NCI-H128 (cell line): ENCODE results near the gene WRAP73.

Experiments used
- DNase-seq: peaks from one replicate; lab custom pipeline; 2025; ENCODE audit not compliant: unreplicated experiment; lab: John Stamatoyannopoulos, UW

WRAP73 gene

GRCh38 chr1:3669421-3669821 is 19.5 kb upstream of the WRAP73 start:
- no peak for DNase-seq

DNA sequence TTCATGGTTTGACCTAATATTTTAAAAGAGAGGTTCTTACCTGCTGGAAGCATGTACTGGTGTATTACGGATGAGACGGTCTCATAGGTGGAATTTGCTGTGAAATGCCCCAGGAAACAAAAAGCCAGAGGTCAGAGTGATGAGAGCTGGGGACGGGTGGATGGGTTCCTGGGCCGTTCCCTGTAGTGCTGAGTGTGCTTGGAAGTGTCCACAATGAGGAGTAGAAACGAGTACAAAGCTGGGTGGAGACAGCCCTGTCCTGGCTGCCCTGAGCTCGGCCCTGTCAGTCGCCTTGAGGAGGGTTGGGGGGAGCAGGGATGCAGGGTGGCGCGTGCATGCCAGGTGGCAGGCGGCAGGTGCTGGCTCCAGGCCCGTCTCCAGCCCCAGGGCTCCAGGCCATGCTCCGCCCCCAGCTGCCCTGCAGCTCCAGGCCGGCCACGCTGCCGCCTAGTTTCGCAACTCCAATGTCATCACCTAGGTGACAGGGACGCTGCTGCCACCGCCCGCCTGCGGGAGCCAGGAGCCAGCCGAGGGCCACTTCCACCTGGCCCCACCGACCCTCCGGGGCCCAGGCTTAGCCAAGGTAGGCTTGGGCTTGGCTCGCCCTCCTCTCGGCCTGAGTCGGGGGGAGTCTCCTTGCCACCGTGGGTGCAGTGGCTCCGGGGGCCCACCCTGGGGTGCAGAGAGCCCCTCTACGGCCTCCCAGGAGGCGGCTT is 18.8 kb upstream of the WRAP73 start:
- peak; percentile 77 for DNase-seq

DNA sequence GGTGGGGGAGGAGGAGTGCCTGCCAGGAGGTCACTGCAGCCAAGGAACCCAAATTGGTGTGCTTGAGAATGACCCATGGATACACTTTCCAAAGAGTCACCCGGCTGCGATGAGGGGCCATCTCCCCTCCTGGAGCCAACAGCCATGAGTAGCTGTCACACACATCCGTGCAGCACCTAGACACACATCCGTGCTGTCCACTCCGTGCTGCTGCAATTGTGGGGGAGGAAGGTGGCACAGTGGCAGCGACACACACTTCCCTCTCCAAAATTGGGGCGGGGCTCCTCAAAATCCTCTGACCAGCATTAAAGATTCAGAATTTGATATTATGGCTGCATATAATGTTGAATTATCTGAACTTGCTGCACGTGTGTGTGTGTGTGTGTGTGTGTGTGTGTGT is 18.2 kb upstream of the WRAP73 start:
- no peak for DNase-seq

DNA sequence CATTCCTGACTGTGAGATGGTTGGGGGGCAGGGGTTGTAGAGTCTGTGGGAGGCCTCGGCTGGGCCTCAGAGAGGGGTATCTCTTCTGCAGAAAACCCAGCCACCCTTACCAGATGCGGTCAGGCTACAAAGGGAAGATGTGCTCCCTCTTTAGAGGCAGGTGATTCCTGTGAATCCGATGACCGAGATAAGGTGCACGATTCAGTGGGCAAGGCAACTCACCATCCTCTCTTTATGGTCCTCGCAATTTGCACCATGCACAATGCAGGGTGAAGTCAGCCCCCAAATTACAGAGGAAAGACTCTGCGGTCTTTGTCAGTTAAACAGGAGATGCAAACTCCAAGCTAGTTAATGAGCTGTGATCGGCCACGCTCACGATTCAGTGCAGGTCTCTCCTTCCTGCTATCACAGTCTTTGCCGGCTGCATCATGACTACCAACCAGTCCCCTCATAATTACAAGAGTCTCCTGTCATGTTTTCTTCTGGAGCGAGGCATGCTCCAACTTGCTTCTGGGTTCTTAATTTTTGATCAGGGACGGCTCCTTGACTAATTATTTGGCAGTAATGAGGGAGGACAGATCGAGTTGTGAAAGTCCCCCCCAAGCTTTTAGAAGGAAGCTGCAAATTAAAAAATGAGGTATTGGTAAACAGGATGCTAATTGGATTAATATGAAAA is 14.9 kb upstream of the WRAP73 start:
- DNase-seq, result no peak

- no peak for DNase-seq
Observed at GRCh38 chr1:3663999-3664699, 14.2 kb upstream of the WRAP73 start.

DNA sequence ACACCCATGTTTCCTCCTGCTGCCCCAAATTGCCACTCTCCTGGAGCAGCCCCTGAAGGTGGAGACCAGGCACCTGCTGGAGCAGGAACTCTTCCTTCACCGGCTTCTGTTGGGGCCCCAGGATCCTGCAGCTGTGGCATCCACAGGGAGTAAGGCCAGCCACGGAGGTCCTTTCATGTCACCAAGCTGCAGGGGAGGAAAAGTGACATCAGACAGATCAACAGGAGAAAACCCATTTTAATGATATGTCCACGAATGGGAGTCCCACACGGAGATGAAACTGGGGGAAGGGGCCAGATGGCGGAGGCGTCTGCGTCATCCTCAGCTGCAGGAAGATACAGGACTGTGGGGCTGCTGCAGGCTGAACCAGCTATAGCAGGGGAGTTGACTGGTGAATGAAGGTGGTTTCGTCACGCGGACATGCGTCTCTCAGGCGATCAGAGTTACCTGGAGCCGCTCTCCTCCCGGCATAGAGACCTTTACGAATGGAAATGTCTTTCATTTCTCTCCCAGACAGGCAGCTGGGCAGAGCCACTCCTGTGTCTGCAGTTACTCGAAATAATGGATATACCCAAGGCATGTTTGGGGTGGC is 12.3 kb upstream of the WRAP73 start:
- no peak for DNase-seq

DNA sequence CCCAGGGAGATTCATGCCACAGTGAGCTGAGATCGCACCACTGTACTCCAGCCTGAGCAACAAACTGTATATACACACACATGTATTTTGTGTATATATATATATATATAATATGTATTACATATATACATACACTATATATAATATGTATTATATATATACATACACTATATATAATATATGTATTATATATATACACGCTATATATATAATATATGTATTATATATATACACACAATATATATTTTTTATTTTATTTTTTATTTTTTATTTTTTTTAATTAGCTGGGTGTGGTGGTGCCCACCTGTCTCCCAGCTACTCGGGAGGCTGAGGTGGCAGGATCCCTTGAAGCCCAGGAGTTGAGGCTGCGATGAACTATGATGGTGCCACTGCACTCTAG is 11.7 kb upstream of the WRAP73 start:
- DNase-seq, result no peak

DNA sequence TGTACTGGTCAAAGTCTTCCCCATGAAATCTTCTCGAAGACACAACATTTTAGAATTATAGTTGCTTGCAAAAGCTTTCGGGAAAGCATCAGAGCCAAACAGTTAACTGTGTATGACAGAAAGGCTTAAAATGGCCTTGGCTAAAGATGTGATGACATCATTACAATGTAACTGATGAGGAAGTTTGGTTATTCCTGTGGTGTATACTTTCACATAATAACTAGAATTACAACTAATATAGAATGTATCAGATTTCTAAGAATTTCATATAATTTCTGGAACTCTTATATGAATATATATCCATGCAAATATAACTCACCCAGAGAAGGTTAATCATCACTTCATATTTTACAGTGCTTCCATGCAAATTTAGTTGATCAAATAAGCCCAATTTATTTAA is 10.8 kb upstream of the WRAP73 start:
- no peak for DNase-seq

DNA sequence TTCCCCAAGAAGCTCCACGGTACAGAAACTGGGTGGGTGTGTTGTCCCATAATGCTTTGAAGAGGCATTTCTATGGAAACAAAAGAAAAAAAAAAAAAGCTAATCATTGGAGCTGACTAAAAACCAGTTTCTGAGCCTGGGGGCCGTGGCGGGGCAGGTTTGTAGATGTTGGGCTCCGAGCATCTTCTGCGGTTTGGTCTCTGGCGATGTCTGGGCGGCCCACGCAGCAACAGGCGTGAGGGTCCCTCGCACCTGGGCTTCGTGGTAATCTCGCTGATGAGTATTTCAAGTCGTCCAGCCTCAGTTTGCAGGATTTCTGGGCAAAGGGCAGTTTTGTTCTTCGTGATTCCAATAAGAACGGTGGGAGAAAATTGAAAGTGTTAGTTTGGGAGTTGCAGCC is 9.2 kb upstream of the WRAP73 start:
- no peak for DNase-seq

GRCh38 chr1:3658231-3658615 is 8.3 kb upstream of the WRAP73 start:
- DNase-seq, result no peak

GRCh38 chr1:3657578-3658230 is 7.8 kb upstream of the WRAP73 start:
- DNase-seq, result no peak

- no peak for DNase-seq
Observed at GRCh38 chr1:3657096-3657475, 7.2 kb upstream of the WRAP73 start.

DNA sequence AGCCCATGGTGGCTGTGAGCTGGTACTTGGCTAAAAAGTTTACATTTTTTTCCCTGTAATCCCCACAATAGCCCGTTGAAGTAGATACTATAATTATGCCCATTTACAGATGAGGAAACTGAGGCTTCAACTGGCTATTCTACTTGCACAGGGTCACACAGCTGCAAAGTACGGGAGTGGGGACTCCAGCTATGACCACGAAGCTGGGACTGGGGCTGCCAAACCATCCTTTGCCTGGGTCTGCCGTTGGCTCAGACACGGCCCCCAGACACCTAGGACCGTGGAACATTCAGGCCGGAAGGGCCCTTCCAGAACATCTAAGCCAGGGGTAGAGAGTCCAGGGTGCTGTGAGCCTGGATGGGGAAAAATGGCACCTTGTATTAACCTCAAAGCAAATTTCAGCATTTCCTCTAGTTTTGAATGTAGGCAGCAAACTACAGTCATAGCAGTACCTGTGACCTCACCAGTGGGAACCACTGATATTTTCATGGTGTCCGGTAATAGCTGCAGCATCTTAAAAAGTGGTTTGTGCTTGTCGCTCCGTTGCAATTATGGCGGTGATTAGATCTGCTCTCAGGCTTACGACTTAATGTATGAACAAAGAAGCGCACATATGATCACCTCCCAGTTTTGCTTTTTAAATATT is 6.7 kb upstream of the WRAP73 start:
- DNase-seq, result no peak

GRCh38 chr1:3654549-3655281 is 4.8 kb upstream of the WRAP73 start:
- no peak for DNase-seq

GRCh38 chr1:3653286-3653618 is 3.3 kb upstream of the WRAP73 start:
- DNase-seq, result no peak

DNA sequence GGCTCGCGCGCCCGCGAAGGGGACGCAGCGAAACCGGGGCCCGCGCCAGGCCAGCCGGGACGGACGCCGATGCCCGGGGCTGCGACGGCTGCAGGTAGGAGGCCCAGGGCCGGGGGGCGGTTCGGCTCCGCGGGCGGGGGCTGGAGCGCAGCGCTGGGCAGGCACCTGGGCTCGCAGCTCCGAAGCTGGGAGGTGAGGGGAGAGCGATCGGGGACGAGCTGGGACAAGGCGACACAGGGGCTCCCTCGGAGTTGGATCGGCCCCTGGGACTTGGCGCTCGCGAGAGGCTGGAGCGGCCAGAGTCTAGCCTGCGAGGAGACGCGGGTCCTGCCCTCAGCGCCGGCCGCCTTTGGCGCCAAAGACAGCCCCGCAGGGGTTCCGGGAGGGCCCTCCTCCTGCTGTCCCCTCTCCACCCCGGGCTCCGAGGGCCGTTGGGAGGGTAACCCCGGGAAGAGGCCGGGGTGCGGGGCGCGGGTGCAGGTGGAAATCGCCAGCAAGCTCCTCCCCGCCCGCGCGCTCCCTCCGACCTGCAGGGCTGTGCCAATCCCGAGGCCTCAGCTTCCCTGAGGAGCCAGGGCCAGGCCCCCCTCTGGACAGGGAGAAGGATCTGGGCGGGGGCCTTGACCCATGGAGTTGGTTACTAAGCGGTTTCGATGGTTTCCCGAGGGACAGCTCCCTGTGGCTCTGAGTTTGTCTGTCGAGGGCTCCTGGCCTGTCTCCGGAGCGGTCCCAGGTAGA is 2.8 kb upstream of the WRAP73 start:
- DNase-seq, result peak; percentile 30

DNA sequence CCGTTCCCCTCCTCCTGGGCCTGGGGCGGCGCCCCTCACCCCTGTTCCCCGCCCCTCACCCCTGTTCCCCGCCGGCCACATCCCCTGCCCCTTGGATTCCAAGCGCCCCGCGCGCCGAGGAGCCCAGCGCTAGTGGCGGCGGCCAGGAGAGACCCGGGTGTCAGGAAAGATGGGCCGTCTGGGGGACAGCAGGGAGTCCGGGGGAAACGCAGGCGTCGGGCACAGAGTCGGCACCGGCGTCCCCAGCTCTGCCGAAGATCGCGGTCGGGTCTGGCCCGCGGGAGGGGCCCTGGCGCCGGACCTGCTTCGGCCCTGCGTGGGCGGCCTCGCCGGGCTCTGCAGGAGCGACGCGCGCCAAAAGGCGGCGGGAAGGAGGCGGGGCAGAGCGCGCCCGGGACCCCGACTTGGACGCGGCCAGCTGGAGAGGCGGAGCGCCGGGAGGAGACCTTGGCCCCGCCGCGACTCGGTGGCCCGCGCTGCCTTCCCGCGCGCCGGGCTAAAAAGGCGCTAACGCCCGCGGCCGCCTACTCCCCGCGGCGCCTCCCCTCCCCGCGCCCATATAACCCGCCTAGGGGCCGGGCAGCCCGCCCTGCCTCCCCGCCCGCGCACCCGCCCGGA is 2.1 kb upstream of the WRAP73 start, which contains the start of gene TP73:
TSS of gene TP73 (plus strand) at position 587 of the 618 bp plus-strand sequence. CDS start 29,850 bp downstream, outside the sequence.
- DNase-seq, result peak; percentile 30

GRCh38 chr1:3651026-3651929 is 1.4 kb upstream of the WRAP73 start:
- no peak for DNase-seq
